Peyer's patch (tissue), 4 donors: ENCODE results near the gene PRR33. TPM values are rescaled to one million over a fixed set of nuclear protein-coding genes. Genes with fewer than 3 reads are reported as not detected.

Source experiments
- DNase-seq, 3 donors: peaks; one replicate each; pipeline ENCODE4 v3.0.0-alpha.2; 2017 to 2019
- H3K27ac ChIP-seq, 4 donors: fragments of 200-600 bp; sonication (generic); one replicate each; pipeline ENCODE4 v1.5.1; 2016 to 2019
- H3K27me3 ChIP-seq, 2 donors: fragments of 200-600 bp; sonication (generic); one replicate each; pipeline ENCODE4 v1.5.1; 2019
- H3K36me3 ChIP-seq, 3 donors: fragments of 200-600 bp; sonication (generic); one replicate each; pipeline ENCODE4 v1.5.1; 2016 to 2019
- H3K4me1 ChIP-seq, 4 donors: fragments of 200-600 bp; sonication (generic); one replicate each; pipeline ENCODE4 v1.5.1; 2016 to 2019
- H3K4me3 ChIP-seq, 4 donors: fragments of 200-600 bp; sonication (generic); 1 replicate in 3 of 4; 2 replicates in 1 of 4; pipeline ENCODE4 v1.5.1; 2016 to 2019; ENCODE audit warnings: mild to moderate bottlenecking in 1 of 4
- H3K9me3 ChIP-seq, 4 donors: fragments of 200-600 bp; sonication (generic); one replicate each; pipeline ENCODE4 v1.5.1; 2016 to 2019; ENCODE audit warnings: mild to moderate bottlenecking in 1 of 4
- CTCF ChIP-seq, 6 experiments: fragments of 450-650 bp in 4 of 6; fragments of 200-600 bp in 2 of 6; sonication (generic) in 1 of 6; IDR thresholded peaks; one replicate each; pipeline ENCODE4 v1.5.1; 2017 to 2019; ENCODE audit warnings: antibody characterized with exemption in 6 of 6, mild to moderate bottlenecking in 3 of 6, moderate library complexity in 1 of 6
- POLR2A ChIP-seq, 2 donors: fragments of 450-650 bp; IDR thresholded peaks; one replicate each; pipeline ENCODE4 v1.5.1; 2017; ENCODE audit warnings: antibody characterized with exemption in 2 of 2, mild to moderate bottlenecking in 2 of 2, moderate library complexity in 2 of 2
- total RNA-seq, 4 donors: library from RNA; depleted of rRNA; stranded (reverse); fragments of >200 nt; gene quantifications; one replicate each; pipeline ENCODE4 v1.1.0, GENCODE V29; 2016

Gene PRR33
- total RNA-seq, 4 donors from 2014 or later: not detected

GRCh38 chr11:1933416-1934334, 42.0 kb upstream of the PRR33 start:
- Histone ChIP-seq H3K9me3 (no peaks in the 10 kb centered on the region), H3K4me1 (no peaks in the 10 kb centered on the region), H3K36me3 (no peaks in the 10 kb centered on the region), H3K27ac (no peak overlapping the region), H3K27me3 (no peaks in the 10 kb centered on the region), H3K4me3 (no peak overlapping the region)
- no peak for TF ChIP-seq CTCF (IDR thresholded peaks at IDR 0.05)
- no peak for TF ChIP-seq POLR2A (IDR thresholded peaks at IDR 0.05)
- no peak for DNase-seq

GRCh38 chr11:1932681-1933080, 41.0 kb upstream of the PRR33 start:
- no peak overlapping the region for H3K4me3 ChIP-seq
- TF ChIP-seq POLR2A (IDR thresholded peaks at IDR 0.05): no peak
- no peak for TF ChIP-seq CTCF (IDR thresholded peaks at IDR 0.05)
- no peak for DNase-seq
- no peaks in the 10 kb centered on the region for H3K36me3 ChIP-seq
- no peaks in the 10 kb centered on the region for H3K9me3 ChIP-seq
- no peaks in the 10 kb centered on the region for H3K27me3 ChIP-seq
- no peaks in the 10 kb centered on the region for H3K4me1 ChIP-seq
- H3K27ac ChIP-seq: no peak overlapping the region

GRCh38 chr11:1932105-1932480, 40.4 kb upstream of the PRR33 start:
- H3K36me3 ChIP-seq: no peaks in the 10 kb centered on the region
- no peak overlapping the region for H3K4me3 ChIP-seq
- no peaks in the 10 kb centered on the region for H3K27me3 ChIP-seq
- no peak for DNase-seq
- no peaks in the 10 kb centered on the region for H3K9me3 ChIP-seq
- no peaks in the 10 kb centered on the region for H3K4me1 ChIP-seq
- no peak overlapping the region for H3K27ac ChIP-seq
- TF ChIP-seq CTCF (IDR thresholded peaks at IDR 0.05) (no peak), POLR2A (IDR thresholded peaks at IDR 0.05) (no peak)

- DNase-seq: no peak
- Histone ChIP-seq H3K4me1 (no peaks in the 10 kb centered on the region), H3K27ac (no peak overlapping the region), H3K27me3 (no peaks in the 10 kb centered on the region), H3K36me3 (no peaks in the 10 kb centered on the region), H3K4me3 (no peak overlapping the region), H3K9me3 (no peaks in the 10 kb centered on the region)
- TF ChIP-seq POLR2A (IDR thresholded peaks at IDR 0.05): no peak
Observed at GRCh38 chr11:1931341-1932104, 39.8 kb upstream of the PRR33 start.

GRCh38 chr11:1930462-1930830, 38.8 kb upstream of the PRR33 start:
- Histone ChIP-seq H3K36me3 (no peaks in the 10 kb centered on the region), H3K9me3 (no peaks in the 10 kb centered on the region), H3K4me3 (no peak overlapping the region), H3K27ac (no peak overlapping the region), H3K4me1 (no peaks in the 10 kb centered on the region), H3K27me3 (no peaks in the 10 kb centered on the region)
- no peak for TF ChIP-seq CTCF (IDR thresholded peaks at IDR 0.05)
- TF ChIP-seq POLR2A (IDR thresholded peaks at IDR 0.05): no peak
- no peak for DNase-seq
